Stimulated activated CD4-positive, alpha-beta T cell treated with anti-CD3 and anti-CD28 coated beads, Interleukin-1b, Interleukin-23, amount 100 ng/mL, for 48 hours (primary cell): Measurements from ENCODE around the gene RNF157.

Source experiments
- DNase-seq: peaks from one replicate; pipeline ENCODE4 v3.0.0-alpha.2; 2020

RNF157 gene

GRCh38 chr17:76270127-76270592, 29.9 kb upstream of the RNF157 start:
- DNase-seq: peak; percentile 26

GRCh38 chr17:76268991-76269981, 29.0 kb upstream of the RNF157 start:
- DNase-seq: no peak

DNA sequence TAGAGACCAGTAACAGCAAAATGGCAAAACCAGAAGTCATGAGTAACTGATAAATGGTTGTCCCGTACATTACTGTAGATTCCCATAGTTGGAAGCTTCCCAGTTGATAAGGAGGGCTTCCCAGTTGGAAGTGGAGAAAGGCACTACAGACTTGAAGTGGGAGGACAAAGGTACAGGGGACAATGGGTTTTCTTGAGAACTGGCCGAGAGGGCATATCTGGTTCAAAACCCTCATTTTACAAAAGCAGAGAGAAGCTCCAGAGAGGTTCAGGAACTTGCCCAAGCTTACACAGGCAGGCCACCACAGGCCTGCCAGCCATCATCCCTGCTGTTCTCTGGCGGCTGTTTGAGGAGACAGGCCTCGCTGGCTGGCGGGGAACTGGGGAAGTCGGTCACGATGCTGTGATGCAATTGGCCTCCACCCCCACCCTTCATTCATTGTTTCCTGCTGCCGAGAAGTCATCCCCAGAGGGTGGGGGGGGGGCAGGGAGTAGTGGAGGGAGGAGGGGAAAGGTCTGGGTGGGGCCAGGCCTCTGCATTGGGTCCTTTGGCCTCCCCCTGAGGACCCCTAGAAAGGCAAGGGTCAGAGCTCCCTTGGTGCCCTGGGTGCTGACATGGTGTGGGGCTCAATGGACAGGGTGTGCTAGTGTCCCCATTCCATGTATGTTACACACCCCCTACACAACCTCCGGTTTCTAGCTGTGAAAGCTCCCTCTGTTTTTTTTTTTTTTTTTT, 27.9 kb upstream of the RNF157 start:
- DNase-seq: peak; percentile 88

- peak; percentile 53 for DNase-seq
These were observed 27.3 kb upstream of the RNF157 start for GRCh38 chr17:76267581-76268001.

DNA sequence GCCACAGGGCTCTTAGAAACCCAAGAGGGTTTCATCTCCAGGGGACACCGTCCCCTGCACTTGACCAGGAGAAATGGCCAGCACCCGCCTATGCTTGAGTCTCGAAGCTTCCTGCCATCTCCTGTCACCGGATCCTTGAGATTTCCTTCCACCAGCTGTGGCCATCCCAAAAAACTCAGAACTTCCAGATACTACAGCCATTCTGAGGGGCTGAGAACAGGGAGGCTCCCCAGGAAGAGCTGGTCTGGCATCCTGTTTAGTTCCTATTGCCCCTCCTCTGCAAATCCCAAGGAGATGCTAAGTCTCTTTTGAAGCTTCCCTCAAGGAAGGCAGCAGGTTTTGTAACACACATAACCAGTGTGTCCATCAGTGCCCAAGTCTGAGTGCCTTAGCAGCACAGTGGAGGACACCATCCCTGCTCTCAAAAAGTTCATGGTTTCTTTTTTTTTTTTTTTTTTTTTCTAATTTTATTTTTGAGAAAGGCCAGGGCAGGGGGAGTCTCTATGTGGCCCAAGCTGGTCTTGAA, 26.8 kb upstream of the RNF157 start:
- DNase-seq: no peak

DNA sequence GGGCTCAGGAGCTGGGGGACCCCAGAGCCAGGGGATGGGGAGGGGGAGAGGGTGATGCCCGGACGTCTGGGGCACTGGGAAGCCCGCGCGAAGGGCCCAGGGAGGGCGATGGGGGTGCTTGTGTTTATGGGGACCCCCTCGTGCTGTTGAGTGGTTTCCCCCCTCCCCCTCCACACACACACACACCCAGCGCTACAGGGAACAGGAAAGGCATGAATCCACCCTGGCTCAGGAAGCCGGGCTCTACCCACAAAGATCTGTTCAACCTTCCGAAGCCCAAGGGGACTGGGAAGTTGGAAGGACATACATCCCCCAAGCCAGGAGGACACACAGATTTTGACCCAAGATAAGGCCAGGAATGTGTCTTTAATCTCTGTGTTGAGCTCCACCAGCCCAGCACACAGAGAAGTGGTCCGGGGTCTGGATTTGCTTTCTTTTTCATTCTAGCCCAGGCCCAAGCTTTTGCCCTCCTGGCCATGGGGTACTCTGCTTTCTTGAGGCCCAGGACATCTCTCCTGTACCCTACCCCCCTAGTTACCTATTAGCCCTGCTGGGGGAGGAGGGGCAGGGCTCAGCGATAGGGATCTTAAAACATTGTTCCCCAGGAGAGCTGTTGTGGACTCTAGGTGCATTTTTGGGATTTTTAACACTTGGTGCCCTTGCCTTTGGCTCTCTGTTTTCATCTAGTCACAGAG, 26.1 kb upstream of the RNF157 start:
- peak; percentile 35 for DNase-seq

- peak; percentile 57 for DNase-seq
These were observed 25.4 kb upstream of the RNF157 start for GRCh38 chr17:76265624-76266243.

- DNase-seq: peak; percentile 99
These were observed 24.7 kb upstream of the RNF157 start, which contains the start of gene UBALD2 for GRCh38 chr17:76264755-76265623. UBALD2 (plus strand) TSS chr17:76265348; CDS start chr17:76265506, 158 bp downstream.

GRCh38 chr17:76264425-76264754, 24.1 kb upstream of the RNF157 start:
- no peak for DNase-seq

- no peak for DNase-seq
These were observed 23.6 kb upstream of the RNF157 start for GRCh38 chr17:76263896-76264295.

DNA sequence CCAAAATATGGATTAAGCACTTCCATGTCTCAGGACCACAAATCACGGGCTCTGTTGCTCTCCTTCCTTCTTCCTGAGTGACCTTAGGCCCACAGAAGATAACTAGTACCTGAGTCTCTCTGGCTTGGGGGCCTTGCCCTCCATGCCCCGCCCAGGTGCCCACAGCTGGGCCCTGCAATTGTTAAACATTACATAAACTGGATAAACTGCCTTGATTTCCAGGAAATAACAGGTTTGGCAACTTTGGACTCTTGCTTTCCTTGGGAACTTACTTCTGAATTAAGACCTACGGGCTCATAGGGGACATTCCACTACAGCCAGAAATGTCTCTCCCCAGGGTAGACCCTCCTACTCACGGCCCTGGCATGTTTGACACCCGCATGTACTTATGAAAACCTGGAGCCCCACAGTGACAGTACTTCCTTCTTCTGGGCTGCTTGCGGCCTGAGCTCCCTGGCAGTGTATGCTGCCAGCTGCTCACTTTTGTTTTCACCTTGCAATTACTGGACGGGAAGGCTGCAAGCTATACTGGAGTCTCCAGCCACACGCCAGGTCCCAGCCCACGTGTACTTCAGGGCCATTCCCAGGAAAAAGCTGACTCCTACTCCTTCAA, 22.5 kb upstream of the RNF157 start:
- peak; percentile 31 for DNase-seq

DNA sequence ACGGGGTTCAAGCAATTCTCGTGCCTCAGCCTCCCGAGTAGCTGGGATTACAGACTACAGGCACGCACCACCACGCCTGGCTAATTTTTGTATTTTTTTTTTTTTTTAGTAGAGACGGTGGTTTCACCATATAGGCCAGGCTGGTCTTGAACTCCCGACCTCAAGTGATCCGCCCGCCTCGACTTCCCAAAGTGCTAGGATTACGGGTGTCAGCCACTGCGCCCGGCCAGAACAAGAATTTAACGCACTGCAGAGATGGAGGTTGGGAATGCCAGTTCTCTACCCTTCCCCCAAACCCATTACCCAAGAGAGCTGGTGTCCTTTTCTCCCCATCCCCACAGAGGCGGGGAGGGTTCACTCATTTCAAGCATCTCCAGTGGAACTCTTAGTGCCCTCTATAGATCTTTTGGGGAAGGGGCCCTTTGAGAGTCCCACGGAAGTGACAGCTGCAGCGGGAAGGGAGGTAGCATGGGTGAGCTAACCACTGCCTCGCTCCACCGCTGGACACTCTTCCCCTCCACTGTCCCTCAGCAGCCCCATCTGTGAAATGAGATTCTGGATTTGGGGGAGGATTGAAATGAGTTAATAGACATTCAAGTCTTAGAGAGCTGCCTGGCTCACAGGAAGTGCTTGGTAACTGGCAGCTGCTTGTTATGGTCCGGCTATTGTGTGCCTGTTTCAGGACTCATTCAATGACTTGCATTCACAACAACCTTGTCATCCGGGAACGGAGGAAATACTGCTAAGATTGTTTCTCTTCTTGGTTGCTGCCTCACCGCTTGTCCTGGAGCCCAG, 21.3 kb upstream of the RNF157 start:
- no peak for DNase-seq

- DNase-seq: no peak
These were observed 20.4 kb upstream of the RNF157 start for GRCh38 chr17:76260669-76261068.

- DNase-seq: no peak
These were observed 19.9 kb upstream of the RNF157 start for GRCh38 chr17:76260220-76260619.

DNA sequence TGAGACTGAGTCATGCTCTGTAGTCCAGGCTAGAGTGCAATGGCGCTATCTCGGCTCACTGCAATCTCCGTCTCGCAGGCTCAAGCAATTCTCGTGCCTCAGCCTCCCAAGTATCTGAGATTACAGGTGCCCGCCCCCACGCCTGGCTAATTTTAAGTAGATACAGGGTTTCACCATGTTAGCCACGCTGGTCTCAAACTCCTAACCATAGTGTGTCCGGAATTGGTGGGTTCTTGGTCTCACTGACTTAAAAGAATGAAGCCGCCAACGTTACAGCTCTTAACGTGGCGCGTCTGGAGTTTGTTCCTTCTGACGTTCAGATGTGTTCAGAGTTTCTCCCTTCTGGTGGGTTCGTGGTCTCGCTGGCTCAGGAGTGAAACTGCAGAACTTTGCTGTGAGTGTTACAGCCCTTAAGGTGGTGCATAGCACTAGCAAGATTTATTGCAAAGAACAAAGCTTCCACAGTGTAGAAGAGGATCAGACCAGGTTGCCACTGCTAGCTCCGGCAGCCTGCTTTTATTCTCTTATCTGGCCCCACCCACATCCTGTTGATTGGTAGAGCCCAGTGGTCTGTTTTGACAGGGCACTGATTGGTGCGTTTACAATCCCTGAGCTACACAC, 16.2 kb upstream of the RNF157 start:
- peak; percentile 67 for DNase-seq

DNA sequence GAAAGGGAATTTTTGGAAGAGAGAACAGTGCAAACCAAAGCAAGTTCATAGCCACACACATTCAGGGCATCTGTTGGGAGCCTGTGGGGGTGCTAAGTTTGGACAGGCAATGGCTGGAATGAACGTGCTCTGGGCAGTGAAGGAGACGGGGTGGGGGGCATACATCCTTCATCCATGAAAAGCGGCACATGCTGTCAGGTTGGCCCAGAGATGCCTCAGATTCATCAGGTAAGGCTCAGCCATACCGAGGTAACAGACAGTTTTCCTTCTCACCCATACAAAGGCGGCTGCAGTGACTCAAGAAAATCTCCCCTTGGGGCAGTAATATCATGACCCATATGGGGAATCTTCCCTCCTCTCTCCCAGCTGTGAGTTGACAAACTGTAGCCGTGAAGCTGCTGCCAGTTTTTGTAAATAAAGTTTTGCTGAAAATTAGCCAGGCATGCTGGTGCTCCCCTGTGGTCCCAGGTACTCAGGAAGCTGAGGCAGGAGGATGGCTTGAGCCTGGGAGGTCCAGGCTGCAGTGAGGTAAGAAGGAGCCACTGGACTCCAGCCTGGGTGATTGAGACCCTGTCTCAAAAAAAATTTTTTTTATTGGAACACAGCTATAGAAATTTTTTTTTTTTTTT, 15.6 kb upstream of the RNF157 start:
- no peak for DNase-seq

DNA sequence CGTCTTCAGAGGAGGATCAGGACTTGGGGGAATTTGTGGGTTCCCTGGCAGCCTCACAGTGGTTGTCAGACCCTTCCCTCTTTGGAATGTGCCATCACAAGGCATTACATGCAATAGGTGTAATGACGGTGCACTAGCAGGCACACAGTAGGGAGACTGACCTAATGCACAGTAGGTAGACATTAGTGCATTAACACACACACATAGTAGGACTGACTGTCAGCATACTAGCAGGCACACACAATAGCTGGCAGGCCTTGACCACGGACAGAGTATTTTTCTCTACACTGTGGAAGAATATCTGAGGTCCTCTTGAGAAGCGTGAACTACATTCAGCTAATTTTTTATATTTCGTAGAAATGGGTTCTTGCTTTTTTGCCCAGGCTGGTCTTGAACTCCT, 14.0 kb upstream of the RNF157 start:
- DNase-seq: no peak

DNA sequence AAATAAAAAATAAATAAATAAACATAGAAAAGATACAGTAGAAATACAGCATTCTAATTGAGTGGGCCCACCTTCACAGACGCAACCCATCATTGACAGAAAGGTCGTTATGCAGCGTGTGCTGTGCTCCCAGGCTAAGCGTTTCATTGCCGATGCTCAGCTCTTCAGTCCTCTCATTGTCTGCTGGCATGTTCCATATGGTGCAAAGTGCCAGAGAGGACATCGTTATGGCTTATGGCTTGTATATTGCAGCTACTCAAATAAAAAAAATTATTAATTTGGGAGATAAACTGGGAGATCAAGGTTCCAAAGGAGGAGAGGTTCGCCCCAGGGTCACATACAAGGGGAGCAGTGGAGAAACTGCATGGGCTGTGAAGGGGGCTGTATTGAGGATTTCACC, 13.5 kb upstream of the RNF157 start:
- no peak for DNase-seq
